ENCODE data around the gene SIGLEC7. TPM values are rescaled to one million over a fixed set of nuclear protein-coding genes. Genes with fewer than 3 reads are reported as not detected.

SIGLEC7 gene
- total and polyA plus RNA-seq, 7 donors = 1.1 to 8.3 (median 2.5) TPM

- 77 to 89% methylated on average over 6 of the region's 6 CpGs for WGBS, 2 donors
- H3K4me1 ChIP-seq = no peaks in the 10 kb centered on the region
- no peak overlapping the region for H3K4me3 ChIP-seq
- H3K36me3 ChIP-seq = no peaks in the 10 kb centered on the region
- H3K27me3 ChIP-seq = peaks cover 0 to 13% (median 0%) of the 10 kb centered on the region in 3 donors
- DNase-seq = peak; percentile 45
- TF ChIP-seq CTCF (IDR thresholded peaks at IDR 0.05) (no peak), POLR2A (IDR thresholded peaks at IDR 0.05) (no peak), EP300 (IDR thresholded peaks at IDR 0.05) (no peak), POLR2AphosphoS5 (IDR thresholded peaks at IDR 0.05) (no peak)
- intact Hi-C loops (cut with DNase I) = no loop called here
- H3K27ac ChIP-seq = no peak overlapping the region
- H3K9me3 ChIP-seq = no peaks in the 10 kb centered on the region
These were observed 22.5 kb upstream of the SIGLEC7 start for GRCh38 chr19:51119611-51120010.

- intact Hi-C loops (cut with DNase I) = no loop called here
- TF ChIP-seq POLR2AphosphoS5 (IDR thresholded peaks at IDR 0.05) = no peak
- TF ChIP-seq EP300 (IDR thresholded peaks at IDR 0.05) = no peak
- TF ChIP-seq POLR2A (IDR thresholded peaks at IDR 0.05) = no peak
- TF ChIP-seq CTCF (IDR thresholded peaks at IDR 0.05) = no peak
- Histone ChIP-seq H3K4me3 (no peak overlapping the region), H3K9me3 (no peaks in the 10 kb centered on the region), H3K27me3 (peaks cover 0 to 16% (median 0%) of the 10 kb centered on the region in 3 donors), H3K36me3 (no peaks in the 10 kb centered on the region), H3K27ac (no peak overlapping the region), H3K4me1 (no peaks in the 10 kb centered on the region)
- 76 to 85% methylated on average over 6 of the region's 6 CpGs for WGBS, 2 donors
- DNase-seq = no peak
These were observed 21.9 kb upstream of the SIGLEC7 start for GRCh38 chr19:51120160-51120559.

DNA sequence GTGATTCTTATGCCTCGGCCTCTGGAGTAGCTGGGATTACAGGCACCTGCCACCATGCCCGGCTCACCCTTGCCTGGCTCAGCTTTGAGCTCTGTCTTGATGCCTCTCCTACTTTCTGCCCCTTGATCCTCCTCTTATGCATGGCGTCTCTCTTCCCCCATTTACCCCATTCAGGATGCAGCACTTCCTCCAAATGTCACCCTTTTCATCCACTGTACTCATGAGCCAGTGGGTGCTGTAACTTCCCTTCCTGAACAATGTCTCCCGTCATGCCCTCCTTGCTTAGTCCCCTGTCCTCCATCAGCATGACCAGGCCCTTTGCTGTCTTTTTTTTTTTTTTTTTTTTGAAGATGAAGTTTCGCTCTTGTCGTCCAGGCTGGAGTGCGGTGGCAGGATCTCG, 20.8 kb upstream of the SIGLEC7 start:
- peak; percentile 37 for DNase-seq
- intact Hi-C loops (cut with DNase I) = no loop called here
- Histone ChIP-seq H3K4me1 (no peaks in the 10 kb centered on the region), H3K4me3 (no peak overlapping the region), H3K27me3 (peaks cover 0 to 20% (median 0%) of the 10 kb centered on the region in 3 donors), H3K27ac (no peak overlapping the region), H3K36me3 (no peaks in the 10 kb centered on the region), H3K9me3 (no peaks in the 10 kb centered on the region)
- 87 to 92% methylated on average over 8 of the region's 8 CpGs for WGBS, 2 donors
- no peak for TF ChIP-seq POLR2AphosphoS5 (IDR thresholded peaks at IDR 0.05)
- TF ChIP-seq CTCF (IDR thresholded peaks at IDR 0.05) = no peak
- no peak for TF ChIP-seq POLR2A (IDR thresholded peaks at IDR 0.05)
- TF ChIP-seq EP300 (IDR thresholded peaks at IDR 0.05) = no peak

- no peaks in the 10 kb centered on the region for H3K4me1 ChIP-seq
- peaks cover 0 to 23% (median 0%) of the 10 kb centered on the region in 3 donors for H3K27me3 ChIP-seq
- H3K36me3 ChIP-seq = no peaks in the 10 kb centered on the region
- TF ChIP-seq CTCF (IDR thresholded peaks at IDR 0.05) = no peak
- no peak for TF ChIP-seq EP300 (IDR thresholded peaks at IDR 0.05)
- peak; percentile 36 for DNase-seq
- peak overlapping the region in 3 of 4 donors; percentile 14 to 54 (median 52) for H3K27ac ChIP-seq
- intact Hi-C loops (cut with DNase I) = no loop called here
- no peaks in the 10 kb centered on the region for H3K9me3 ChIP-seq
- 65 to 75% methylated on average over 22 of the region's 22 CpGs for WGBS, 2 donors
- H3K4me3 ChIP-seq = no peak overlapping the region
These were observed 19.8 kb upstream of the SIGLEC7 start for GRCh38 chr19:51122112-51122981.
